AG10803 (cell line): Measurements from ENCODE around the gene FIGLA.

Source experiments
- DNase-seq: peaks from one replicate; pipeline ENCODE4 v3.0.0; 2010; ENCODE audit warnings: low read depth
- H3K4me3 ChIP-seq: 2 replicates; pipeline ENCODE4 v1.5.1; 2011; ENCODE audit warnings: mild to moderate bottlenecking, low read length, control low read depth
- CTCF ChIP-seq: conservative IDR thresholded peaks from 2 replicates; pipeline ENCODE4 v1.5.1; 2011; ENCODE audit warnings: mild to moderate bottlenecking, low read length, control low read depth, inconsistent platforms

Gene FIGLA

GRCh38 chr2:70735071-70735470 is 55.4 kb downstream of the FIGLA start:
- no peak overlapping the region for H3K4me3 ChIP-seq
- DNase-seq: no peak
- no peak for TF ChIP-seq CTCF

GRCh38 chr2:70733646-70734180 is 56.7 kb downstream of the FIGLA start:
- no peak for DNase-seq
- no peak for TF ChIP-seq CTCF
- H3K4me3 ChIP-seq: no peak overlapping the region

GRCh38 chr2:70732766-70733645 is 57.4 kb downstream of the FIGLA start:
- no peak for TF ChIP-seq CTCF
- DNase-seq: no peak
- H3K4me3 ChIP-seq: no peak overlapping the region

- DNase-seq: no peak
- no peak for TF ChIP-seq CTCF
- H3K4me3 ChIP-seq: no peak overlapping the region
Measured at GRCh38 chr2:70730730-70731129, 59.7 kb downstream of the FIGLA start.

- no peak overlapping the region for H3K4me3 ChIP-seq
- no peak for DNase-seq
- TF ChIP-seq CTCF: no peak
Measured at GRCh38 chr2:70729647-70730046, 60.8 kb downstream of the FIGLA start.

- TF ChIP-seq CTCF: no peak
- peak; percentile 8 for DNase-seq
- no peak overlapping the region for H3K4me3 ChIP-seq
Measured at GRCh38 chr2:70728128-70728527, 62.3 kb downstream of the FIGLA start.
